GM23338 (cell line): ENCODE measurements around the gene CNTN1. TPM values are rescaled to one million over a fixed set of nuclear protein-coding genes. Genes with fewer than 3 reads are reported as not detected.

Experiments used
- ATAC-seq: fragments of 200-7000 bp; cut with Tn5 transposase; 3 replicates; pipeline ENCODE4 v1.9.1; 2020
- DNase-seq: peaks from one replicate; pipeline ENCODE4 v3.0.0-alpha.2; 2015; ENCODE audit warnings: low spot score
- H2AFZ ChIP-seq: fragments of 200-600 bp; sonication (generic); 2 replicates; pipeline ENCODE4 v1.8.0; 2016; ENCODE audit warnings: antibody characterized with exemption, mild to moderate bottlenecking, moderate library complexity
- H3F3A ChIP-seq: fragments of 200-600 bp; sonication (generic); replicated peaks from 2 replicates; pipeline ENCODE4 v1.8.0; 2017; ENCODE audit warnings: antibody characterized with exemption, mixed run types, low read depth
- H3K27ac ChIP-seq: fragments of 200-600 bp; sonication (generic); 2 replicates; pipeline ENCODE4 v1.6.1; 2016; ENCODE audit warnings: low read depth
- H3K27me3 ChIP-seq: fragments of 200-600 bp; sonication (generic); 2 replicates; pipeline ENCODE4 v1.8.0; 2016; ENCODE audit warnings: mild to moderate bottlenecking, mixed run types, moderate library complexity; ENCODE audit not compliant: insufficient read depth
- H3K36me3 ChIP-seq: fragments of 200-600 bp; sonication (generic); 2 replicates; pipeline ENCODE4 v1.8.0; 2016; ENCODE audit warnings: mild to moderate bottlenecking; ENCODE audit not compliant: insufficient read depth
- H3K4me1 ChIP-seq: fragments of 200-600 bp; sonication (generic); 2 replicates; pipeline ENCODE4 v1.8.0; 2016; ENCODE audit warnings: mild to moderate bottlenecking, moderate library complexity; ENCODE audit not compliant: insufficient read depth
- H3K4me2 ChIP-seq: fragments of 200-600 bp; sonication (generic); 2 replicates; pipeline ENCODE4 v1.7.1; 2017; ENCODE audit warnings: mixed run types
- H3K4me3 ChIP-seq: fragments of 200-600 bp; sonication (generic); 2 replicates; pipeline ENCODE4 v1.6.1; 2016; ENCODE audit warnings: mixed run types
- H3K79me2 ChIP-seq: fragments of 200-600 bp; sonication (generic); replicated peaks from 2 replicates; pipeline ENCODE4 v1.8.0; 2017; ENCODE audit warnings: mild to moderate bottlenecking; ENCODE audit not compliant: insufficient read depth
- H3K9me2 ChIP-seq: fragments of 200-600 bp; sonication (generic); 2 replicates; pipeline ENCODE4 v1.8.0; 2017; ENCODE audit not compliant: insufficient read depth
- H4K20me1 ChIP-seq: fragments of 200-600 bp; sonication (generic); replicated peaks from 2 replicates; pipeline ENCODE4 v1.8.0; 2017; ENCODE audit warnings: mild to moderate bottlenecking; ENCODE audit not compliant: insufficient read depth
- H3K27ac Mint-ChIP-seq: 2 replicates; pipeline ENCODE4 v1.8.0; 2020; ENCODE audit warnings: inconsistent platforms, mild to moderate bottlenecking, moderate library complexity, mixed read lengths
- H3K27me3 Mint-ChIP-seq: 3 replicates; pipeline ENCODE4 v1.8.0; 2022; ENCODE audit warnings: low read depth, mild to moderate bottlenecking, moderate library complexity, mixed read lengths, inconsistent platforms; ENCODE audit not compliant: insufficient read depth, poor library complexity
- H3K36me3 Mint-ChIP-seq: 3 replicates; pipeline ENCODE4 v1.8.0; 2021; ENCODE audit warnings: low read depth, mild to moderate bottlenecking, inconsistent platforms, moderate library complexity, mixed read lengths
- H3K4me1 Mint-ChIP-seq: 3 replicates; pipeline ENCODE4 v1.8.0; 2020; ENCODE audit warnings: mild to moderate bottlenecking, inconsistent platforms, mixed read lengths
- H3K4me3 Mint-ChIP-seq: 3 replicates; pipeline ENCODE4 v1.8.0; 2021; ENCODE audit warnings: moderate library complexity, mild to moderate bottlenecking, inconsistent platforms, mixed read lengths
- H3K9me3 Mint-ChIP-seq: 3 replicates; pipeline ENCODE4 v1.8.0; 2020; ENCODE audit warnings: moderate library complexity, mild to moderate bottlenecking, inconsistent platforms, mixed read lengths
- CREB1 ChIP-seq: fragments of 250-450 bp; sonication (Bioruptor Pico); IDR thresholded peaks from 2 replicates; pipeline ENCODE4 v1.5.0; 2020; ENCODE audit warnings: low read depth, mild to moderate bottlenecking, moderate library complexity
- ETS1 ChIP-seq: IDR thresholded peaks from 2 replicates; pipeline ENCODE4 v1.6.1; 2016; ENCODE audit warnings: antibody characterized with exemption
- JUNB ChIP-seq: IDR thresholded peaks from one replicate; pipeline ENCODE4 v1.6.1; 2016; ENCODE audit warnings: antibody characterized with exemption; ENCODE audit not compliant: unreplicated experiment
- NANOG ChIP-seq: IDR thresholded peaks from 2 replicates; pipeline ENCODE4 v1.6.1; 2016; ENCODE audit warnings: antibody characterized with exemption, borderline replicate concordance
- REST ChIP-seq: IDR thresholded peaks from one replicate; pipeline ENCODE4 v1.6.1; 2018; ENCODE audit warnings: antibody characterized with exemption; ENCODE audit not compliant: unreplicated experiment
- STAT1 ChIP-seq: IDR thresholded peaks from one replicate; pipeline ENCODE4 v1.6.1; 2016; ENCODE audit warnings: antibody characterized with exemption; ENCODE audit not compliant: unreplicated experiment
- ZNF114 ChIP-seq: fragments of 250-450 bp; sonication (Bioruptor Pico); IDR thresholded peaks from 2 replicates; pipeline ENCODE4 v1.5.0; 2020; ENCODE audit warnings: mild to moderate bottlenecking, moderate library complexity
- ZNF462 ChIP-seq: fragments of 250-450 bp; sonication (Bioruptor Pico); IDR thresholded peaks from 2 replicates; pipeline ENCODE4 v1.5.0; 2020; ENCODE audit warnings: mild to moderate bottlenecking, moderate library complexity
- polyA plus RNA-seq: library from polyadenylated mRNA; unstranded; fragments of >200 nt; fragmentation: Nextera tagmentation; extraction: Ambion mirVana; gene quantifications from 2 replicates; pipeline ENCODE4 v1.2.1, GENCODE V29; 2016
- total RNA-seq: library from RNA; depleted of rRNA; stranded (reverse); fragments of >200 nt; shearing (Covaris generic); gene quantifications from 2 replicates; pipeline ENCODE4 v1.2.3, GENCODE V29; 2014

The CNTN1 gene
- total and polyA plus RNA-seq, 2 experiments from 2014 or later = 5.0 to 27.0 TPM

- TF ChIP-seq ZNF462 (CRISPR knock-in tag) (no peak), CREB1 (CRISPR knock-in tag) (no peak)
Observed at GRCh38 chr12:40827683-40828592, 135.7 kb downstream of the CNTN1 start (continued).

GRCh38 chr12:40828593-40828990 lies 136.4 kb downstream of the CNTN1 start:
- Histone ChIP-seq H3K4me2 (peak overlapping the region; percentile 65; the same call in 1 of the 2 replicates), H3K4me3 (no peak overlapping the region), H2AFZ (no peak overlapping the region), H3K27ac (no peak overlapping the region), H3K27me3 (no peaks in the 10 kb centered on the region), H3F3A (no peaks in the 10 kb centered on the region), H3K79me2 (no peaks in the 10 kb centered on the region), H3K4me1 (peaks cover 27% of the 10 kb centered on the region), H4K20me1 (no peaks in the 10 kb centered on the region), H3K36me3 (no peaks in the 10 kb centered on the region), H3K9me2 (no peaks in the 10 kb centered on the region)
- Mint-ChIP-seq H3K27me3 (no peaks in the 10 kb centered on the region), H3K9me3 (no peaks in the 10 kb centered on the region), H3K4me1 (peaks cover 34% of the 10 kb centered on the region; the same call in 2 of the 3 replicates), H3K36me3 (no peaks in the 10 kb centered on the region), H3K4me3 (no peak overlapping the region), H3K27ac (no peak overlapping the region)
- DNase-seq (no peak), ATAC-seq (no peak)
- no peak for TF ChIP-seq NANOG
- TF ChIP-seq ETS1 = no peak
- TF ChIP-seq REST = no peak
- TF ChIP-seq JUNB = no peak
- TF ChIP-seq STAT1 = no peak
- TF ChIP-seq ZNF114 (CRISPR knock-in tag) = no peak
